Erythroblast (primary cell): ENCODE data around the gene OR2V2.

Source experiments
- GATA1 ChIP-seq: IDR thresholded peaks from 2 replicates; pipeline ENCODE4 v1.6.1; 2011; ENCODE audit warnings: low read depth, mild to moderate bottlenecking, control low read depth, low read length, moderate library complexity
- POLR2A ChIP-seq: IDR thresholded peaks from 2 replicates; pipeline ENCODE4 v1.6.1; 2011; ENCODE audit warnings: mild to moderate bottlenecking, low read length

GRCh38 chr5:181098762-181099601 is 48.4 kb upstream of the OR2V2 start:
- TF ChIP-seq POLR2A (no peak), GATA1 (no peak)
